Measurements from ENCODE around the gene TSG101. TPM values are rescaled to one million over a fixed set of nuclear protein-coding genes. Genes with fewer than 3 reads are reported as not detected.

Gene TSG101
- total RNA-seq, 3 donors from 2014 or later (not counting 1 experiment from before 2014, with no cell fraction given) = 22.7 to 35.2 (median 23.0) TPM

GRCh38 chr11:18463439-18463838 is 63.3 kb downstream of the TSG101 start:
- ATAC-seq = no peak
- Histone ChIP-seq H3K36me3 (ENCODE audit: control insufficient read depth, insufficient read depth, low read length) (no peaks in the 10 kb centered on the region), H3K4me1 (ENCODE audit: control insufficient read depth, insufficient read depth, low read length) (no peaks in the 10 kb centered on the region), H3K27ac (ENCODE audit: low read length) (no peak overlapping the region), H3K27me3 (ENCODE audit: control insufficient read depth, insufficient read depth, low read length) (no peaks in the 10 kb centered on the region), H3K9me3 (ENCODE audit: control insufficient read depth, insufficient read depth, low read length) (no peaks in the 10 kb centered on the region), H3K4me3 (ENCODE audit: low read length) (no peak overlapping the region)
- no peaks in the 10 kb centered on the region for H3K36me3 Mint-ChIP-seq
- DNase-seq = no peak
- H3K4me1 Mint-ChIP-seq = no peaks in the 10 kb centered on the region
- no peaks in the 10 kb centered on the region for H3K27me3 Mint-ChIP-seq (ENCODE audit: low read depth in 2 of 2)
- intact Hi-C loops (cut with micrococcal nuclease) = no loop called here
- no peaks in the 10 kb centered on the region for H3K9me3 Mint-ChIP-seq
- TF ChIP-seq, protein P1, sequence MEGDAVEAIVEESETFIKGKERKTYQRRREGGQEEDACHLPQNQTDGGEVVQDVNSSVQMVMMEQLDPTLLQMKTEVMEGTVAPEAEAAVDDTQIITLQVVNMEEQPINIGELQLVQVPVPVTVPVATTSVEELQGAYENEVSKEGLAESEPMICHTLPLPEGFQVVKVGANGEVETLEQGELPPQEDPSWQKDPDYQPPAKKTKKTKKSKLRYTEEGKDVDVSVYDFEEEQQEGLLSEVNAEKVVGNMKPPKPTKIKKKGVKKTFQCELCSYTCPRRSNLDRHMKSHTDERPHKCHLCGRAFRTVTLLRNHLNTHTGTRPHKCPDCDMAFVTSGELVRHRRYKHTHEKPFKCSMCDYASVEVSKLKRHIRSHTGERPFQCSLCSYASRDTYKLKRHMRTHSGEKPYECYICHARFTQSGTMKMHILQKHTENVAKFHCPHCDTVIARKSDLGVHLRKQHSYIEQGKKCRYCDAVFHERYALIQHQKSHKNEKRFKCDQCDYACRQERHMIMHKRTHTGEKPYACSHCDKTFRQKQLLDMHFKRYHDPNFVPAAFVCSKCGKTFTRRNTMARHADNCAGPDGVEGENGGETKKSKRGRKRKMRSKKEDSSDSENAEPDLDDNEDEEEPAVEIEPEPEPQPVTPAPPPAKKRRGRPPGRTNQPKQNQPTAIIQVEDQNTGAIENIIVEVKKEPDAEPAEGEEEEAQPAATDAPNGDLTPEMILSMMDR (IDR thresholded peaks at IDR 0.05) = no peak
- no peak overlapping the region for H3K4me3 Mint-ChIP-seq
- no peak overlapping the region for H3K27ac Mint-ChIP-seq
- WGBS (ENCODE audit: insufficient coverage) = no CpG with 5 or more reads among the region's 1 CpG

DNA sequence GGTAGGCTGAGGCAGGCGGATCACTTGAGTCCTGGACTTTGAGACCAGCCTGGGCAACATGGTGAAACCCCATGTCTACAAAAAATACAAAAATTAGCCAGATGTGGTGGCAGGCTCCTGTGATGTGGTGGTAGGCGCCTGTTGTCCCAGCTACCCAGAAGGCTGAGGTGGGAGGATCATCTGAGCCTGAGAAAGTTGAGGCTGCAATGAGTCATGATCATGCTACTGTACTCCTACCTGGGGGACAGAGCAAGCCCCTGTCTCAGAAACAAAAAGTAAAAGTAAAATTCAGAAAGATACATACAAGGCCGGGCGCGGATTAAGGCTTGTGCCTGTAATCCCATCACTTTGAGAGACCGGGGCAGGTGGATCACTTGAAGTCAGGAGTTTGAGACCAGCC is 64.8 kb downstream of the TSG101 start:
- intact Hi-C loops (cut with micrococcal nuclease) = no loop called here
- Histone ChIP-seq H3K36me3 (ENCODE audit: control insufficient read depth, insufficient read depth, low read length) (no peaks in the 10 kb centered on the region), H3K9me3 (ENCODE audit: control insufficient read depth, insufficient read depth, low read length) (no peaks in the 10 kb centered on the region), H3K4me1 (ENCODE audit: control insufficient read depth, insufficient read depth, low read length) (no peaks in the 10 kb centered on the region), H3K27ac (ENCODE audit: low read length) (no peak overlapping the region), H3K27me3 (ENCODE audit: control insufficient read depth, insufficient read depth, low read length) (no peaks in the 10 kb centered on the region), H3K4me3 (ENCODE audit: low read length) (no peak overlapping the region)
- 96% methylated on average over 6 of the region's 6 CpGs for WGBS (ENCODE audit: insufficient coverage)
- no peak for ATAC-seq
- no peak overlapping the region for H3K4me3 Mint-ChIP-seq
- H3K27ac Mint-ChIP-seq = no peak overlapping the region
- H3K36me3 Mint-ChIP-seq = no peaks in the 10 kb centered on the region
- H3K4me1 Mint-ChIP-seq = no peaks in the 10 kb centered on the region
- TF ChIP-seq, protein P1 (IDR thresholded peaks at IDR 0.05) = no peak
- H3K27me3 Mint-ChIP-seq (ENCODE audit: low read depth in 2 of 2) = no peaks in the 10 kb centered on the region
- no peaks in the 10 kb centered on the region for H3K9me3 Mint-ChIP-seq
- DNase-seq = no peak

DNA sequence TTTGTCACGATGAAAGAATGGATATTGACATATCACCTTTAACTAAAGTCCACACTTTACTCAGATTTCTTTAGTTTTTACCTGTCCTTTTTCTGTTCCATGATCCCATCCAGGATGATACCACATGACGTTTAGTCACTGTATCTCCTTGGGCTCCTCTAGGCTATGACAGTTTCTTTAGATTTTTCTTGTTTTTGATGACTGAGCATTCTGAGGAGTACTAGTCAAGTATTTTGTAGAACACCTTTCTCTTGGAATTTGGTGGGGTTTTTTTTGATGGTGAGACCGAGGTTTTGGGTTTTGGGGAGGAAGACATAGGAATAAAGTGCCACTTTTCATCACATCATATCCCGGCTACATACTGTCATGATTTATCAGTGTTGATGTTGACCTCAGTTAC is 67.1 kb downstream of the TSG101 start:
- no peak overlapping the region for H3K27ac ChIP-seq (ENCODE audit: low read length)
- Mint-ChIP-seq H3K36me3 (no peaks in the 10 kb centered on the region), H3K4me3 (no peak overlapping the region), H3K27me3 (ENCODE audit: low read depth in 2 of 2) (no peaks in the 10 kb centered on the region), H3K27ac (no peak overlapping the region), H3K4me1 (peaks cover 0 to 6% of the 10 kb centered on the region in 2 donors), H3K9me3 (no peaks in the 10 kb centered on the region)
- 90% methylated on average over 3 of the region's 4 CpGs for WGBS (ENCODE audit: insufficient coverage)
- TF ChIP-seq, protein P1 (IDR thresholded peaks at IDR 0.05) = no peak
- no peak overlapping the region for H3K4me3 ChIP-seq (ENCODE audit: low read length)
- no peaks in the 10 kb centered on the region for H3K36me3 ChIP-seq (ENCODE audit: control insufficient read depth, insufficient read depth, low read length)
- H3K27me3 ChIP-seq (ENCODE audit: control insufficient read depth, insufficient read depth, low read length) = no peaks in the 10 kb centered on the region
- DNase-seq (no peak), ATAC-seq (no peak)
- no peaks in the 10 kb centered on the region for H3K9me3 ChIP-seq (ENCODE audit: control insufficient read depth, insufficient read depth, low read length)
- no peaks in the 10 kb centered on the region for H3K4me1 ChIP-seq (ENCODE audit: control insufficient read depth, insufficient read depth, low read length)
- intact Hi-C loops (cut with micrococcal nuclease) = no loop called here

- no peaks in the 10 kb centered on the region for H3K9me3 Mint-ChIP-seq
- TF ChIP-seq, protein P1 (IDR thresholded peaks at IDR 0.05) = no peak
- WGBS (ENCODE audit: insufficient coverage) = 64% methylated on average over 3 of the region's 3 CpGs
Observed at GRCh38 chr11:18457450-18457849, 69.3 kb downstream of the TSG101 start.

More at GRCh38 chr11:18457450-18457849, 69.3 kb downstream of the TSG101 start:
- Mint-ChIP-seq H3K27me3 (ENCODE audit: low read depth in 2 of 2) (no peaks in the 10 kb centered on the region), H3K36me3 (no peaks in the 10 kb centered on the region), H3K27ac (no peak overlapping the region), H3K4me3 (no peak overlapping the region), H3K4me1 (peaks cover 0 to 6% of the 10 kb centered on the region in 2 donors)
- H3K4me3 ChIP-seq (ENCODE audit: low read length) = no peak overlapping the region
- DNase-seq (no peak), ATAC-seq (no peak)
- no peaks in the 10 kb centered on the region for H3K9me3 ChIP-seq (ENCODE audit: control insufficient read depth, insufficient read depth, low read length)
- H3K36me3 ChIP-seq (ENCODE audit: control insufficient read depth, insufficient read depth, low read length) = no peaks in the 10 kb centered on the region
- no peaks in the 10 kb centered on the region for H3K27me3 ChIP-seq (ENCODE audit: control insufficient read depth, insufficient read depth, low read length)
- intact Hi-C loops (cut with micrococcal nuclease) = no loop called here
- no peak overlapping the region for H3K27ac ChIP-seq (ENCODE audit: low read length)
- H3K4me1 ChIP-seq (ENCODE audit: control insufficient read depth, insufficient read depth, low read length) = no peaks in the 10 kb centered on the region

Data from natural killer cell (primary cell).